HG03457 (cell line): ENCODE results near the gene H2AZ2.
"Not testable (repeated sequence)": the region's sequence is repeated elsewhere in the genome, so short reads cannot be mapped to it uniquely, and the experiment has no call there.

Experiments used
- ATAC-seq: cut with Tn5 transposase; IDR thresholded peaks from one replicate; pipeline ENCODE4 v1.9.1; 2021; ENCODE audit warnings: moderate number of reproducible peaks; ENCODE audit not compliant: unreplicated experiment

H2AZ2 gene

GRCh38 chr7:44823255-44823781 is 24.6 kb downstream of the H2AZ2 start:
- ATAC-seq = no peak

GRCh38 chr7:44819292-44819691 is 28.6 kb downstream of the H2AZ2 start:
- no peak for ATAC-seq

- no peak for ATAC-seq
Measured at GRCh38 chr7:44814919-44815318, 33.0 kb downstream of the H2AZ2 start.

- no peak for ATAC-seq
Measured at GRCh38 chr7:44811571-44811970, 36.3 kb downstream of the H2AZ2 start.

- ATAC-seq = no peak
Measured at GRCh38 chr7:44811093-44811492, 36.8 kb downstream of the H2AZ2 start.

- no peak for ATAC-seq
Measured at GRCh38 chr7:44808914-44809393, 38.9 kb downstream of the H2AZ2 start.

- no peak for ATAC-seq
Measured at GRCh38 chr7:44805950-44806349, 41.9 kb downstream of the H2AZ2 start.

GRCh38 chr7:44803828-44804519 is 43.9 kb downstream of the H2AZ2 start:
- ATAC-seq = not testable (repeated sequence)

- ATAC-seq = no peak
Measured at GRCh38 chr7:44802418-44803025, 45.4 kb downstream of the H2AZ2 start.

- no peak for ATAC-seq
Measured at GRCh38 chr7:44801890-44802289, 46.0 kb downstream of the H2AZ2 start.

- ATAC-seq = no peak
Measured at GRCh38 chr7:44799939-44800338, 47.9 kb downstream of the H2AZ2 start.

- ATAC-seq = no peak
Measured at GRCh38 chr7:44798649-44799305, 49.1 kb downstream of the H2AZ2 start.

- no peak for ATAC-seq
Measured at GRCh38 chr7:44797329-44798258, 50.3 kb downstream of the H2AZ2 start.

- ATAC-seq = peak; percentile 78
Measured at GRCh38 chr7:44796504-44797328, 51.2 kb downstream of the H2AZ2 start, which contains the start of gene PPIA. Gene PPIA, plus strand, starts transcription at chr7:44796681. Its CDS starts 44 bp downstream, at chr7:44796725.

GRCh38 chr7:44796034-44796503 is 51.8 kb downstream of the H2AZ2 start:
- peak; percentile 12 for ATAC-seq

GRCh38 chr7:44794331-44794730 is 53.6 kb downstream of the H2AZ2 start:
- ATAC-seq = no peak

- ATAC-seq = no peak
Measured at GRCh38 chr7:44793919-44794318, 54.0 kb downstream of the H2AZ2 start.

GRCh38 chr7:44791278-44792219 is 56.3 kb downstream of the H2AZ2 start:
- no peak for ATAC-seq
